ENCODE measurements around the gene SLC22A12.

DNA sequence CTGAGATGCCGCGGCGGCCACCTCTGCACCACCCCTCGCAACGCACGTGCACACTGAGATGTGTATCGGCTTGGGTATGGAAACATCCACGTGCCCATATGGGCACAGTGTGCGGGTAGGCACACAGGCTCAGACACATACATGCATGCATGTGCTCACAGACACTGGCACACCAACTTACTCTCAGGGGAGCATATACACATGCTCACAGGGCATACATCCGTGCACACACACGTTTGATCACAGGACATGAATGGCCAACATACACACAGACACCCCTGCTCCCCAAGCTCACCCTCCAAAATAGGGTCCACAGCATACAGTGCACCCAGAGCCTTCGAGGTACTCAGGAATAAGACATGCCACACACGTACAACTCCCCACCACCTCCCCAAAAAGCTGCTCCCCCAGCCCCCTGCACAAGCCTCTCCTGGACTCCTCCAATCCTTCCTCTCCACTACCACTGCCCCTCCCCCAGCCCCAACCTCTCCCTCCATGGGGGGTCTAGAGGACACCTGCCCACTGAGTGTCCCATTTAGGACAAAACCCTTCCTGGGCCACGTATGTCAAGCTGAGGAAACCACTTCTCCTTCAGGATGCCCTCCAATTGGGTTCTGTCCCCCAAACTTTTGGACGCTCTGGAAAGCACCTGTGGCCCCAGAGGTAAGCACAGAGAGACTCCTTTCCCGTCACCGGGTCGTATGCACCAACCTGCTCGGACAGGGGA, 53.1 kb downstream of the SLC22A12 start:
- TF ChIP-seq RAD21 (IDR thresholded peaks at IDR 0.05 in 1 of 2, conservative IDR thresholded peaks at IDR 0.05 in 1 of 2; ENCODE audit: low read depth in 2 of 2, low read length in 2 of 2): no peak
- no peak for TF ChIP-seq EP300 (IDR thresholded peaks at IDR 0.05; ENCODE audit: borderline replicate concordance in 1 of 2, low read depth in 2 of 2, low read length in 2 of 2)
- TF ChIP-seq POLR2AphosphoS5 (IDR thresholded peaks at IDR 0.05; ENCODE audit: low read depth, low read length): no peak
- TF ChIP-seq CTCF (IDR thresholded peaks at IDR 0.05; ENCODE audit: control extremely low read depth in 1 of 3, insufficient read depth in 1 of 3, low read depth in 1 of 3, low read length in 3 of 3): no peak
- no peak for TF ChIP-seq BRCA1 (IDR thresholded peaks at IDR 0.05; ENCODE audit: low read depth, low read length)
- no peak for TF ChIP-seq SP4 (IDR thresholded peaks at IDR 0.05; ENCODE audit: low read length)
- TF ChIP-seq POLR2A (IDR thresholded peaks at IDR 0.05; ENCODE audit: control extremely low read depth in 1 of 2, low read depth in 2 of 2, low read length in 2 of 2): no peak
- no peak for TF ChIP-seq GABPA (IDR thresholded peaks at IDR 0.05; ENCODE audit: borderline replicate concordance, insufficient read depth, low read length)
- no peak for TF ChIP-seq YY1 (IDR thresholded peaks at IDR 0.05; ENCODE audit: low read depth, low read length)
- no peak for TF ChIP-seq JUND (IDR thresholded peaks at IDR 0.05; ENCODE audit: low read length)
- TF ChIP-seq JUN (IDR thresholded peaks at IDR 0.05; ENCODE audit: low read depth, low read length): no peak

All from H1 (cell line).